ENCODE measurements around the gene ZFYVE26.
"Not testable (repeated sequence)": the region's sequence is repeated elsewhere in the genome, so short reads cannot be mapped to it uniquely, and the experiment has no call there.

ZFYVE26 gene

DNA sequence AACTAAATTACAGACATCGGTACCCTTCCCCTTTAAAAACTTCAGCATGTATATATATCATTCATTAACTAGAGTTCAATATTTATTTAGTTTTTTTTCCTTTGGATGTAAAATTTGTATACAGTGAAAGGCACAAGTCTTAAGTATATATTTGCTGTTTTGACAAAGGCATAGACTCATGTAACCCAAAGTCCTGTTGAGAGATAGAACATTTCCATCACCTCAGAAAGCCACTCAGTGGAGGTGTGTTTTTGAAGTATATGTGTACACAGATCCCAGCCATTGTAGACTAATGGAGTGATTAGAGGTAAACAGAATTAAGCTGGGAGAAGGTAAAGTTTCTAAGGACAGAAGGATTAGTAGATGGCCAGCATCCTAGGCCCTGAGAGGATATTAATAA is 99.3 kb downstream of the ZFYVE26 start:
- no peak for DNase-seq (ENCODE audit: low read depth in 1 of 2, low spot score in 1 of 2)

DNA sequence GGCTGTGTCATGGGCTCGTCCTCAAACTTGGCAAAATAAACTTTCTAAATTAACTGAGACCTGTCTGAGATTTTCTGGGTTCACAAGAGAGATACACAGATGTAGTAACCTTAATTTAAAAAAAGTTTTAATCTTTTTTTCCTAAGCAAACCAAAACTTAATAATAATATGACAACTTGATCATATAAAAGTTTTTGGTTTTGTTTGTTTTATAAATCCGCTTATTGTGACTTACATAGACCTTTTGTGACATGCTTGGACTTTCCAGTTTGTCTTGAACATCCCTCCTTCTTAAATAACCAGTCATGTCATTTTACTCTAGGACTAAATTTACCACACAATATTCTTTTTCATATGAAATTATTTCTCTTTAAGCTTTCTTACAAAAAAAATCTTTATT is 106.2 kb downstream of the ZFYVE26 start:
- DNase-seq (ENCODE audit: low read depth in 1 of 2, low spot score in 1 of 2) = no peak

DNA sequence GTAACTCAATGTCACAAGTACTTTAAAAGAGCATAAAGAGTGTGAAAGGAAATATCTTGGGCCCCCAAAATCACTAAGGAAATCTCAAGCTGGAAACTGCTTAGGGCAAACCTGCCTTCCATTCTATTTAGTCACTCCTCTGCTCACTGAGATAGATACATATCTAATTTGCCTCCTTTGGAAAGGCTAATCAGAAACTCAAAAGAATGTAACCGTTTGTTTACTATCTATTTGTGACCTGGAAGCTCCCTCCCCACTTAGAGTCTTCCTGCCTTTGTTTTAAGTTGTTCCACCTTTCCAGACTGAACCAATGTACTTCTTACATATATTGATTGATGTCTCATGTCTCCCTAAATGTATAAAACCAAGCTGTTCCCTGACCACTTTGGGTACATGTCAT is 106.6 kb downstream of the ZFYVE26 start:
- DNase-seq (ENCODE audit: low read depth in 1 of 2, low spot score in 1 of 2) = not testable (repeated sequence)

DNA sequence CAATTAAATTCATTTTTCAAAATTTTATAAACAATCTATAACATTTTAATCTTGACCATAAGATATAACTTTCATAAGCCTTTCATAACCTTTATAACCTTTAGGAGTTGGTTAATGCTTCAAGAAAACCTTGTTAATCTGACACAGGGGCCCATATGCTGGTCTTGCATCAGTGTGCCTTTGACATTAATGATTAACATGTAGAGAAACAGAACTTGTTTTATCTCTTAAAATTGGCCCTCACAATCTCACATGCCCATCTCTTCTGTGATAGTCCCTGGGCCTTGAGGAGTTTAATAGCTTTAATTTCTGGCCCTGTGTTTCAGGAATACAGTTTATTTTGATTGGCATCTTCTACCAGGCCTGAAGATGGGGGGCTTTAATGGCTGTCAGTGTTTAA is 107.0 kb downstream of the ZFYVE26 start:
- DNase-seq (ENCODE audit: low read depth in 1 of 2, low spot score in 1 of 2) = not testable (repeated sequence)

DNA sequence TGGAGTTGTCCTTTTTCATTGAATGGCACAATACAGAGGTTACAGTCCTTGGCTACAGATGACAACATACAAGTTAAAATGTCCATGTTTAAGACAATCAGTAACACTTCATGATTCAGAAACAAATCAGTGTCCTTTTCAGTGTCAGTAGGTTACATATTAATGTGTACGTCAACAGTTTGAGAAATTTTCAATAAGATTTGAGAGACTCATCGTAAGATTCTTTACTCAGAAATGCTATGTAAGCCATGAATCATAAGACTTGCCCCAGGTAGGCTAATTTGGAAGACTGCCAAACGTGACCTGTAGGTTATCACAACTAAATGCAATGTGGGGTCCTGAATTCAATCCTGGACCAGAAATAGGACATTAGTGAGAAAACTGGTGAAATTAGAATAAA is 111.2 kb downstream of the ZFYVE26 start:
- DNase-seq (ENCODE audit: low read depth in 1 of 2, low spot score in 1 of 2) = no peak

DNA sequence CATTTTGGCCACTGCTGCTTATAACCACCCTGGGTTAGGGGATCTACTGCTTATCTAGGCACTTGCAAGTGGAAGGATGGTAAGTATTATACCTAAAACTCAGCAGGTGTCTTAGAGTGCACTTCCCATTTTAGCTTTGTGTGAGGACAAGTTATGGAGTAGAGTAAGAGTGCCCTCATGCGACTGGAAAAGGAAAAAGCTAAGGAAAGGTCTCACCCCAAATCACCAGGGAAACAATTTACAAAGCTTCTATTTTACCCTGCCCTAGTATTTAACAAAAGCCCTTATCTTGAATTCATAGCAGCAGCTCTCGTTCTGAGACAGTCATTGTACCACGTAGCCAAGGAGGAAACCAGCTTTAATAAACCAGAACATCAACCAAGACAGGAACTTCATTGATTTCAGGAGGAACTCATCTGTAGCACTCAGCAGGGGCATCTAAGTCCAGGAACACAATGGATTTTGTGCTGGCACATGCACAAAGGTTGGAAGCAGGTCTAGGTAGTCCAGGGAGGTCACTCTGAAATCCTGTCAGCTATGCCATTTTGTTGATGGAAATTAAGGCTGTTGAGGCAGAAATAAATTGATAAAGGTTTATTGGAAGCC is 111.8 kb downstream of the ZFYVE26 start:
- peak in 1 of 2 donors; percentile 33 for DNase-seq (ENCODE audit: low read depth in 1 of 2, low spot score in 1 of 2)

DNA sequence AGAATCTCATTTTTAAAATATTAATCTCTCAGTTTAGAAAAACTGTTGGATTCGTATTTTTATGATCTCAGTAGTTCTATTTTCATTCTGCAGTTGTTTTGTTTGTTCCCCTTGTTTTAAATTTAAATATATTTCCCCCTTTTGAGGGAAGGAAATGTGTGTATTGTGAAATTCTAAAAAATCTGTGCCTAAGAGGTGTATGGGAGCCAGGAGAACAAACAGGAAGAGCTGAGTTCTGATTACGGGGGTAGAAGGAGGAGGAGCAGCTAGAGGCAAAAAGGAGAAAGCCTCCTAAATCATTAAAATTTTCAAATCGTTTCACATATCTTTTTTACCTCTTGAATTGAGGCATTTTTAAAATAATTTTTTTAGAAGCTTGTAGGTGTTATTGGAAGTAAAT is 112.4 kb downstream of the ZFYVE26 start:
- DNase-seq (ENCODE audit: low read depth in 1 of 2, low spot score in 1 of 2) = no peak

DNA sequence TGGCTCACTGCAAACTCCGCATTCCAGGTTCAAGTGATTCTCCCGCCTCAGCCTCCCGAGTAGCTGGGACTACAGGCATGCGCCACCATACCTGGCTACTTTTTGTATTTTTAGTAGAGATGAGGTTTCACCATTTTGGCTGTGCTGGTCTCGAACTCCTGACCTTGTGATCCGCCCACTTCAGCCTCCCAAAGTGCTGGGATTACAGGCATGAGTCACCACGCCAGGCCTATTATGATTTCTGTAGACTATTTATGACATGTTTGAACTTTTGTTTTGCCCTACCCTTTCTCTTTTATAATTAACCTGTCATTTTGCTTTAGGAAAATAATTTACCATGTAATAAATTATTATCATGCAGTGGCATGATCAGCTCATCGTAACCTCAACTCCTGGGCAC is 114.9 kb downstream of the ZFYVE26 start, which contains the start of gene RDH12:
TSS of gene RDH12 (plus strand) at position 395 of the 400 bp plus-strand sequence. CDS start 20,757 bp downstream, outside the sequence.
- DNase-seq (ENCODE audit: low read depth in 1 of 2, low spot score in 1 of 2) = not testable (repeated sequence)

DNA sequence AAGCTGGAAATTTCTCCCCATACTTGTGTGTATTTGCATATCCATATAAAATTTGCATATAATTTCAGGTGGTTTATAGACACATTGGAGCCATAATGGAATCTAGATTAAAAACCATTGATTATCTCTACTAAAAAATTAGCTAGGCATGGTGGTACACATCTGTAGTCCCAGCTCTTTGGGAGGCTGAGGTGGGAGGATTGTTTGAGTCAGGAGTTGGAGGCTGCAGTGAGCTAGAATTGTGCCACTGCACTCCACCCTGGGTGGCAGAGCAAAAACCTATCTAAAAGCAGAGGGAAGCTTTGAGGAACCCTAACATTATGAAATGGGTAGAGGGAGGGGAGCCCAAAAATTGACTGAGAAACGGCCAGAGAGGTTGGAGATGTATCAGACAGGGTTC is 118.2 kb downstream of the ZFYVE26 start:
- DNase-seq (ENCODE audit: low read depth in 1 of 2, low spot score in 1 of 2) = no peak

DNA sequence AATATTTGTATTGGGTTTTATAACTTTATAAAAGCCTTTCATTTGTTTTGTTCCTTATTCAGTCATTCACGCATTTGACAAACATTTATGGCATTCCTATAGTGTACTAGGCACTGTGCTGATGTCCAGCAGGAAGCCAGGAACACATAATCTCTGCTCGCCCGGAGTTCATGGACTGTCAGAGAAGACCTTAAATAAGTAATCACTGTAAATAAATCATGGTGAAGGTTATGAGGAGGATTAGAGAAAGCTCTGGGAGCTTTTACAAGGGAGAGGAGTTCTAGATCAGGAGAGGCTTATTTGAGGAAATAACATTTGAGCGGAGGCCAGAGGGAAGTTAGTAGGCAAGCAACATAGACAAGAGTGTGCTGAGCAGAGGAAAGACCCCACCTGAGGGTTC is 119.4 kb downstream of the ZFYVE26 start:
- DNase-seq (ENCODE audit: low read depth in 1 of 2, low spot score in 1 of 2) = no peak

Data from activated CD4-positive, alpha-beta T cell treated with anti-CD3 and anti-CD28 coated beads, Interleukin-2, amount 50 U/mL, for 24 hours (primary cell).